ENCODE results near the gene DFFA.

The DFFA gene, protein sequence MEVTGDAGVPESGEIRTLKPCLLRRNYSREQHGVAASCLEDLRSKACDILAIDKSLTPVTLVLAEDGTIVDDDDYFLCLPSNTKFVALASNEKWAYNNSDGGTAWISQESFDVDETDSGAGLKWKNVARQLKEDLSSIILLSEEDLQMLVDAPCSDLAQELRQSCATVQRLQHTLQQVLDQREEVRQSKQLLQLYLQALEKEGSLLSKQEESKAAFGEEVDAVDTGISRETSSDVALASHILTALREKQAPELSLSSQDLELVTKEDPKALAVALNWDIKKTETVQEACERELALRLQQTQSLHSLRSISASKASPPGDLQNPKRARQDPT

DNA sequence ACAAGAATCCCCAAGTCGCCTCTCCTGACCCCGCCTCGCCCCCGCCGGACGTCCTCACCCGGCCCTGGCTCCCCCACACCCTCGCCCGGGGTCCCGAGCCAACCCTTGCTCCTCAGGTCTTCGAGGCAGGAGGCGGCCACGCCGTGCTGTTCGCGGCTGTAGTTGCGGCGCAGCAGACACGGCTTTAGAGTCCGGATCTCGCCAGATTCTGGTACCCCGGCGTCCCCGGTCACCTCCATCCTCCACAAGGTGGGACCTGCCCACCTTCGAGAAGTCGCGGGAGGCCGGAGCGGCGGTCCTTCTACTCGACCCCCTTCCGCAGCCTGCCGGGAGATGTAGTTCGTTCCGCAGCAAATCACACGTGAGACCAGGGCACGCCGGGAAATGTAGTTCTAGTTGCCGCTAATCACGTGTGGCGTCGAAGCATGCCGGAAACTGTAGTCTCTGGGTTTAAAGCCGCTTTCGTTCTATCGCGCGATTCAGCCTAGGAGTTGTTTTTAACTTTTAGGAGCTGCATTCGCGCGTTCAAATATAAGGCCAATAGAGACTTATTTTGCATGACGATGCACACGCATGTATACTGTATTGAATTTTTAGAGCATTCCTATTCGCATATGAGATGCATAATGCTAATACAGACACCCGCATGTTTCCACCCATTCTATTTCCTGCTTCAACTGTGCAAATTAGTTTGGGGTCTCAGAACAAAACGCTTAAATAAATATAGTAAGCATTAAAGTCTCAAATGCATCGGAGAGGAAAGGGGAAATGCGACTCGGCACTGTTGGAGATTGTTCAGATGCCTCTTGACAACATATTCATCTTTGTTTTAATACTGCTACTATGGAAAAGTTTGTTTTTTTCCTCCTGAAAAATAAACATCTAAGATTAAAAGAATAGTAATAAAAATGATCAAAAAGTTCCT is at the start of gene DFFA:
Gene DFFA (minus strand): TSS at position 310 of the 925 bp plus-strand sequence. CDS start 71 bp downstream, at position 239.
- DNase-seq (ENCODE audit: low read depth), result peak; percentile 97

DNA sequence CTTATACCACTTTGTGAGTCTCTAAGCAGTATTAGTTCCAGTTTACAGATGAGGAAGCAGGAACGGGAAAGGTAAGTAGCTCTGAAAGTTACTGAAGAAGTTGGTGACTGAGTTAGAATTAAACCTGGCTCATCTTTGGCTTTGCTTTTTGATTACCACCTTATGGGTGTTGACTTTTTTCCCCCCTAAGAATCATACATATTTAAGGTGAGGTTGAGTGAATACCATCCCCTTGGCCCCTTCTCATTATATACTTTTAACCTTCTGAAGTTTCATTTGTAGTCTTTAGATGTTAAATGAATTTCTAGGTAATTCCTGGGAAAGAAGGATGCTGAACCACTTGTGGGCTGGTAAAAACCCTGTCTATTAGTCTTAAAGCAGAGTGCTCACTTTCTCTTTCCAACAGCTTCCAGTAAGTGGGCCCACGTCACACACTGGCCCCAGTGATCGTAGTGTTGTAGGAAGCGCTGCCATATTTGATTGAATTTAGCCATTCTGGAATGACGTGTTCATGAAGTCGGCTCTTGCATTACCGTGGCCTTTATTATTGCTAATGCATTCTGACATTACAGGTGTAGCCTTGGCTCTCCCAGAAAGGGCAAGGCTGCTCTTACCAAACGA is 49.3 kb upstream of the DFFA start:
- no peak for DNase-seq (ENCODE audit: low read depth)

DNA sequence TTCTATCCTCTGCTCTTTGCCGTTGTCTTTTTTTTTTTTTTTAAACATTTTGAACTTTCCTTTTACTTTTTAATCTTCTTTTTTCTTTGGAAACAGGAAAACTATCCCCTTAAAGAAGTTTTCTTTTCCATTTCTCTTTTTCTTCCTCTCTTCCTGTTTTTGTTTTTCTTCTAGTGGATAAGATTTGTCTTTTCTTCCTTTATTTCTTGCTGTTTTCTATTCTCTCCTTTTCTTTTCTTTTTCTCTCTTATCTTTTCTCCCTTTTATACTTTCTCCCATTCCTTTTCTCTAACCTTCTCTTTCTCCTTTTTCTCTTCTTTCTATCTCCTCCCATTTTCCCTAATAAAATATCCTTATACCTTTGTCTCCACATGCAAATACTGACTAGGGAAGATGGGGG is 48.6 kb upstream of the DFFA start:
- DNase-seq (ENCODE audit: low read depth), result no peak

DNA sequence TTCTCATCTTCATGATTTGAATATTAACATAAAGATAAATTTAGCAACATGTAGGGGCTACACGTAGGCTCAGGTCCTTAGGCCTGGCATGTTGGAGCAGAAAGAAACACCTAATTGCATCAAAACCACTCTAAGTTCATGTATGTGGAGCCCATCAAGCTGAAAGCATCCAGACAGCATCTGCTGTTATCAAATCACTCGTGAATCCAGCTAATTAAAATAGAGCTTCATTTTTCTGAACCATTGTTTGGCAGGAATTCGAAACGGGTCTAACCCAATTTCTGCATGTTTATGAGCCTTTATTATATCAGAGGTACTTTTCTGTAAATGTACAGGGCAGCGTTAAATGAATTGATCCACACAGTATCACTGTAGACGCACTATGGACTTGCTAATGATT is 48.2 kb upstream of the DFFA start:
- DNase-seq (ENCODE audit: low read depth), result no peak

DNA sequence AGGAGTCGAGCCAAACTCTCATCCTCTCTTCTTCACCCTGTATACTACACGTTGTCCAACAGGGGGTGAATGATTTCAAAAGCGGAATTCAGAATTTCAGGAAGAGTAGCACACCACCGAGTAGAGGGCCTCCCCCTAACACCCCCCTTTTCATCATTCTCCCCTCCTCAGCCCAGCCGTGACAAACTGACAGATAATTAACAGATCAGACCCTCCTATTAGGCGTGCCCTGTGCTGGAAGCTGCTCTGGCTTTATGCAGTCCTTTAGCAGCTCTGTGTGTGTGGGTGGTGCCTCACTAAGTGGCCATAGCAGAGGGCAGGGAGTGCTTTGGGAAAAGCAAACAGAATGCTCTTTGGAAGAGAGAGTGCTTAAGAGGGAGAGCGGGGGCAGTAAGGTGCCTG is 46.7 kb upstream of the DFFA start:
- DNase-seq (ENCODE audit: low read depth), result no peak

DNA sequence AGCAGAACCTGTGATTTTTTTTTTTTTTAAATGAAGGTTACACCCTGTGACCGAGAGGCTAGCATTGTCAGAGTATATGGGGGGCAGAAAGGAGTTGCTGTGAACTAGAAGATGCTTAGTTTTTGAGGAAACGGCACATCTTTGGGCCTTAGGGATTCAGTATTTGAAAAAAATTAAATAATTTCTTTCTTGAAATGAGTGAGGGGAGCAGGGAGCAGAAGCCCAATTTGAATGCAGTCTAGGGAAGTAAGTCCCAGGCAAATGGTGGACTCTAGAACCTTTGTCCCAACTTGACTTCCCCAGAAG is 45.3 kb upstream of the DFFA start:
- no peak for DNase-seq (ENCODE audit: low read depth)

DNA sequence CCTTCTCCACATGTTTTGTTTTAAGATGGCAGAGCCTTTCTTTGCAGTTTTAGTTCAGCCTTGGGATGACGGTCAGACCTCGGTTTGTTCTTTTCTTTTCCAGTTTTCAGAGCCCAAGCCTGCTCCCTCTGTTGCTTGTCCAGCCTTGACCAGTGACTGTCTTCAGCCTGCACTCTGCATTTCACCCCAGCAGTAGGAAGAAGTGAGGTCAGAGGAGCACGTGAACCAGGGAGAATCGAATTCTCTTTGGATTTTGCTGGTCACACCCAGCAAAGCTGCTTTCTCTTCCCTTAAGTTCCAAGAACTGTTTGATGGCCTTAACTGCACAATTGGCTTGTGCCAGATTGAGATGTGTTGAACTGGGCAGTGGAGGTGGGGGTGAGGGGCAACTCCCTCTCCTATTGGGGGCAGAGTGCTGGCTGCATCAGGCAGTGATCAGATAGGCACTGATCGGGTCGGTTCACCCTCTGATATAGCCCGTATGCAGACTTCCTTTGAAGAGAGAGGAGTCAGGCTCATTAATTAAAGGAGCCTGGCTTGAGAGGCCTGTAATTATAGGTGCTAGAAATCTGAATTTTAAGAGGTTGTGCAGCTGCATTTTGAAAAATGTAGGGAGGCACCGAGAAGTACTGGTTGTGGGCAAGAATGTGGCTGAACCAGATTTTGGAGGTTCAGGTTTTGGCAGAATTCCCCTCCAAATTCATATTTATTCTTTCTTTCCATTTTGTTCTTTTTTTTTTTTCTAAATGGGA is 44.8 kb upstream of the DFFA start:
- DNase-seq (ENCODE audit: low read depth), result no peak

DNA sequence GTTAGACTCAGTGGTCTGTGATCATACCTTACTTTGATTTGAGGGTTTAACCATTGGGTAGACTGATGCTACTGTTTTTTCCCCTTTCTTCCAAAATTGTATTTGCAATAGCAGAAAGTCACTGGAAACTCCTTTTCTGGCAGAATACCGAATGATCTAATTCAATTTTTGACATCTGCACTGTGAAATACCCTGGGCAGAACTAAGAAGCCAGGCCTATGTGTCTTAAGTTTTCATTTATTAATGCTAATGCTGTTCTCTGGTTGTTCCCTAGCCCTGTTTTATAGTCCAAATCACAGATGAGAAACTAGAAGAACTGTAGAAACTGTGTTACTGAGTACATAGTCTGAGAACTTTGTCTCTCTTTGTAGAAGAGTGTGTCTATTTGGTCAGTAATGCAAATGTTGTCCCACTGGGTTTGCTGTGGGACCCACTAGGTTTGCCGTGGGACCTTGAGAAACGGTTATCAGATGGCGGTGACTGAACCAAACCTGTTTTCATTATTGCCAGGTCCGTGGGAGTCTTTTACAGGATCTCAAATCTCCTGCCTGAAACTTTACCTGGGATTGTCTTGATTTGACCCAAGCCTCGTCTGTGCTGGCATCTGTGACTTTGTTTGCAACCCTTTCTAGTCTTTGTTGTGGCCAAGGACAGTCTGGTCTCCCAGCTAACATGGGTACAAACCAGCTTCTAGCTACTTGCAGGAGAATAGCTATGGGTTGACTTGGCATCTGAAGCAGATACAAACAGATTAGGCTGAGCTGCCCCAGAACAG is 43.8 kb upstream of the DFFA start:
- DNase-seq (ENCODE audit: low read depth), result no peak

DNA sequence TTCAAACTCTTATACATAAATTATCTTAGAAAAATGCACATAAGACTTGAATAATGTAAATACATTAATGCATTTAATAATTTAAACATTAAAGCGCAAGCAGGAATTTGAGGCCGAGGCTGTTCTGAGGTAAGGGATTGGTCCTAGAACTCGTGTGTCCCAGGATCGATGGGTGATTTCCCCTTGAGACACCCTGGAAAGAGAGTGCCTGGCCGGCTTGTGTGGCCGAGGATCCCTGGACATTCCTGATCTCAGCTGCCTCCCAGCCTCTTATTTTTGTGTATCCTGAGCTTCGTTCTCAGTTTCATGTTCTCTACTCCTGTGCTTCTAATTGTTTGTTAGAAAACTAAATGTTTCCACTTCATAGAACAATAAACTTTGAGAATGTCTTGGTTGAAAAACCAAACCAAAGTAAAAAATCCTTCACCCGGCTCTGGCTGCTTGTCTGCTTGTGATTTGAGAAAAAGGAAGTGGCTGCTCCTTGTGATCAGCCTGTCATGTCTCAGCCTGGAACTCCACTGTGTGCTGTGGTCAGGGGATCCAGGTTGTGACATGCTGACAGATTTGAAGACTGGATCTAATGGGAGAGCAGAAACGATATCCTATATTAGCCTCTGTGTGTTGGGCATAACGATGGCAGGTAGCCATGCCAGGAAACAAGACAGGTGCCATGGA is 43.1 kb upstream of the DFFA start:
- DNase-seq (ENCODE audit: low read depth), result no peak

DNA sequence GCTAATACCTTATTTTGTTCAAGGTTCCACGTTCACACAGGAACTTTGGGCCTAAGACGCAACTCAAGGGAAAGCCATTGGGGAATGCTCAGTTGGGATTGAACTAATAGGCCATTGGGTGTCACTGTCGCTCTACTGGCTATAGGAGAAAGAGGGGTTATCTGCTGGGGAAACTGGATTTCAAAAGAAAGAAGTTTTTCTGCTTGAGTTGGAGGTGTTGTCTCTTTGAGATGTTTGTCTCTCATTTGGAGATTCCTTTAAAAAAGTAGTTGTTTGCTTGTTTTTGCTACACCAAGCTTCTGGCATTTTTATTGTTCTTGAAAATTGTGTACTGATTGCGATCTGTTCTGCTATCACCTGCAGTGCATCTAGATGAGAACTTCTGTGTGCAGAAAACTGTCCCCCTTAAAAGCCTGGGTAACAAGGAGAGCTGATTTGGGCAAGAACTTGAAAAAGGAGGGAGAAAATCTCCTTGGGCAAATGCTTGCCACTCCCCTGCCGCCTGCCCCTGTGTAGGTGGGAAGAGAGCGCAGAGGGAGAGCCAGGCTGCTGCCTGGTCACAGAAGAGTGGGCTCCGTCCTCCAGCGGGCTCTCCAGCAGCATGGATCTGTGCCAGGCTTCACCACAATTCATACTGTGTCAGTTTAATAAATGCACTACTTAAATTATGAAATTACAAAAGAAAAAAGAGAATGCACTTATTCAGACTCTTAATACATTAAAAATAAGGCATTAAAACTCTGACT is 42.3 kb upstream of the DFFA start:
- peak; percentile 62 for DNase-seq (ENCODE audit: low read depth)

DNA sequence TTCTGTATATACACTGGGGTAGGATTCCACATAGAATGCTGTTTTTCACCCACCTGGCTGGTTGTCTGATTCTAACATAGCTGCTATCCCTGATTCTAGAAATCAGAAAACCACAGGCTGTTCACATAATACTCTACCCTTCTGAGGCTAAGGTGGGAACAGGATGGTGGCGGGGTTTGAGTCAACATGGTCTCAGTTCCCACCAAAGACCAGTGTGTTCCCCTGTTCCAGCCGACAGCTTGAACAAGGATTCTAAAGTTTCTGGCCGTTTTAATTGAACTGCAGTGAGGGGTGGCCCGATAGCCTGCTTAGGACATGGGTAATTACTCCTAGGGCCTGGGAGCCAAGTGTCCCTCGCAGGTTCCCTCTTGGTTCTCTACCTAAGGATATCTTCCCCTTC is 40.9 kb upstream of the DFFA start:
- DNase-seq (ENCODE audit: low read depth), result no peak

DNA sequence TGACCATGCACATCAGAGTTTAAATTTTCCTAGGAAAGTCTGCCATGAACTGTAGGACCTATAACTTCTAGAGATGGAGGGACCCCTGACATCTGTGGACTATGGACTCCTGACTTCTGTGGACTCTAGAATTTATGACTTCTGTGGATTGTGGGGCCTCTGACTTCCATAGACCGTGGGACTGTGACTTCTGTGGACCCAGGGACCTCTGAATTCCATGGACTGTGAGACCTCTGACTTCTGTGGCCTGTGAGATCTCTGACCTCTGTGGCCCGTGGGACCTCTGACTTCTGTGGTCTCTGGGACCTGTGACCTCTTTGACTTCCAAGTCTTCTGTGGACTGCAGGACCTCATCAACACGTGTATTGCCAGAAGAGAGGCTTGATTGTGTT is 39.2 kb upstream of the DFFA start:
- DNase-seq (ENCODE audit: low read depth), result no peak

DNA sequence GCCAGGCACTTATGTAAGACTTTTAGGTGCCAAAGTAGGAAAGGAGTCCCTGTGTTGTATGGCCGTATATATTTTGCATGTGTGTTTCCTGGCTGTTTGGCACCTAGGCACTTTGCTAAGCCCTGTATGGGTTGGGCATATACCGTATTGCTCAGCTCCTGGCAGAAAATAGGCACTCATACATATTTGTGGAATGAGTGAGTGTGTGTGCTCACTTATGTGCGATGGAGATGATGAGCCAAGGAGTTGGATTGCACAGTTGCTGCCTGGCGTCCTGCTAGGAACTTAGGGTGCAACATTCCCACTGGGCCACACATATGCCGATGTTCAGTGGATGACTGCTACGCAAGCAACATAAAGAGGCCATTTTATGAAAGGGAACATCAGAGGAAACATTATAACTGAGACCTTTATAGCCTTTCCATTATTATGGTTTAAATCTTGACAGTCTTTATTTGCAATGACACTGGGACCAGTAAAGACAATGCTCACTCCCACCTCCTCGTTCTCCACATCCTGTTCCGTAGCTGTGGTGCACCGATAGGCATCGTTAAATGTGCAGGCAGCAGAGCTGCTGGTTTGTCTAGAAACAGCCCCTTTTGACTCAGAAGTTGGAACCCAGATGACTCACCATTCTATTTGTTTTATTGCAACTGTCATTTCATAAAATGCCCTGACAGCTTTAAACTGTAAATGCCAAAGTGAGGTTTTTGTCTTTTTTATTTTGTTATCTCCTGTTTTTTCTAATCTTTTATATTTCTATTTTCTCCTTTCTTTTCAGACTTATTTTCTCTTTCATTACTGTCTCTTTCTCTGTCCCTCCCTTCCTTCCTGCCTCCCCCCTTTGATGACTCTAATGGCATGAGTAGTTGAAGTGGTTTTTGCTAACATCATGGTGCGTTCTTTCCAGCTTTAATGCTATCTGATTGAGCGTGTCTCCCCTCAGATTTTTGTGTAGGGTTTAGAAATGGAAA is 38.5 kb upstream of the DFFA start:
- DNase-seq (ENCODE audit: low read depth), result peak; percentile 93

DNA sequence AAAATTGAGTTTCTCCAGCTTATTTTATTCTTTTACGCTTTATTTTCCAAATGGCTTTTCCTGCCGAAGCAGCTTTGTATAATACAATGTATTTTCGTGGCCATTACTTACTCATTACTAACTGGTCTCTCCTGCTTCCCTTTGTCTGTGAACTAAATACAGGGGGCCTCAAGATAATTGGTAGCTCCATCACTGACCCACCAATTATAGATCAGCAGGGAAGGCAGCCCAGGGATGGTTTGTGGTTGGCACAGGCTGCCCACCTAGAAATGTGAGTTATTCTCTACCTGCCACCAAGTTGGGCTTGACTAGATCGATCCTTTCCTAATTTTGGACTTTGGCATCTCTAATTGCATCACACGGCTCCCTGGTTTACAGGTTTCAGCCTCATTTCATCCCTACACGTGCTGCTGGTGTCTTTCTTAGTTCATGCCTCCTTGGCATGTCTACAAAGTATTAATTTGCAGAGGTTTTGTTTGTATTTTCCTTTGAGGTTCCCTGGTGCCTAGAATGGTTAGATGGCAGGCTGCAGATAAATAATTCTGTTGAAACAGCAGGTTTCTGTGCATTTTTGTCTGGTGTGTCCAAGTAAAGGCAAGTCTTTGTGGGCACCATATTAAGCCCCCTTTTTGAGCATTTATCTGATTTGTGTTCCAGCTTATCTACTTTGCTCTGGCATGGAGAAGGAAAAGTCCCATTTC is 37.6 kb upstream of the DFFA start:
- DNase-seq (ENCODE audit: low read depth), result no peak

DNA sequence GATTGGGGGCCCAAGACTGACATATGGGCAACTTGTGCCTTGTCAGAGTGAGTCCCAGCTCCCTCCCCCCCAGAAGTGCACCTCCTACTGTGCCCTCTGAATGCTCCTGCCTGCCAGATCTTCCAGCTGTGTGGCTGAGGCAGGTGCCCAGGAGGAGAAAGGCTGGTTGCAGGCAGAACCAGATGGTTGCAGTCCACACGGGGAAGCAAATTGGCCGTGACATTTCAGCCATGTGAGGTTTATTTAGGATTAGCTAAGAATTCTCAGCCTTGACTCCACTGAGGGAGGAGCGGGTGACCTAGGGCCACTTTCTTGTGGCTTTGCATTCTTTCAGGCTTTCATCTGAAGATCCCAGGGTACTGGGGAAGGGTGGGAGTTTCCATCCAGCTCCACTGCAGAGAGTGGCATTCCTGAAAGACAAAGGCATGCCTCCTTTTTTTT is 36.2 kb upstream of the DFFA start:
- peak; percentile 66 for DNase-seq (ENCODE audit: low read depth)

DNA sequence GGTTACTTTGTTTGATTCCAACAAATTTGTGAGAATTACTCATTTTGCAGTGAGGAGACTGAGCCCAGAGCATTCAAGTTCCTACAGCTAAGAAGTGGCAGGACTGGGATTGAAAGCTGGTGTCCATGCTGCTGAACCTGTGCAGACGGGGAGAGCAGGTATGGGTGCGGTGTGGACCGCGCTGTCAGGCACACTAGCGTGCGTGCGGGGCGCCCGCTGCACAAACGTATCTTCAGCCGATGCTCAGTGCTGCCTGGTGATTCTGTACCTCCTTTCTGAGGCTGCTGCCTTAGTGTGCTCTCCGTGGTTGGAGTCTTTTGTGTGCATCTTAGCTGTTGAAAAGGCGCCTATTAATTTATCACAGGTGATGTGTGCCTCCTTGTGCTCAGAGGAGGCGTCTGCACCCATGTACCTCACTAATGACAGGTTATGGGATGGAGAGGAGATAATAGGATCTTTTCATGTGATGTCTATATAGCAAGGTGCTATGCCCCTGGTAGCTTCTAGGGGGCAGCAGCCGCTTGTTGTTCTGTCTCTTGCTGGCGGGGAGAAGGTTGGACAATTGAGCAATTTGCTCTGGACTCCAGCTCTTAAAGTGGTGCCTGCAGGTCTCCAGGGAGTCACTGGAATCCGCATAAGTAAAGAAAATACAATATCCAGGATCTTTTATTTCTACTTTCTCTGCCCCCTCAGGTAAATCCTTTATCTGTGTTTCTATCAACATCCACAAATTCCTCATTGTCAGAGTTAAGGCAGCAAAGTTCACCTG is 35.0 kb upstream of the DFFA start:
- DNase-seq (ENCODE audit: low read depth), result peak; percentile 81

DNA sequence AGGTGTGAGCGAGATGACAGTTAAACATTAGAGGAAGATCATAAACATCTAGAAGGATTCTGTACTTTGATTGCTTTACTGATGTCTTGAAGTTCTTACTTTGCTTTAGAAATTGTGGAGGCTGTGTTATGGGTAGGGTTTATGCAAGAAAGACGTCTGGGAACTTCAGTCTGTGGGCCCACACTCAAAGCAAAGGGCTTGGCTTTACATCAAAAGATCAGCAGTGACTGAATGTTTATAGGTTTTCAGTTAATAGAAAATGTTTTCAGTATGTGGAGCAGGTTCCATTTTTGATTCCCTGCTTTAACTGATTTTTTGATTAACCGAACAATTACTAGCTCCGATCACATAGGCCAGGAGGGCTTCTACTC is 34.3 kb upstream of the DFFA start:
- no peak for DNase-seq (ENCODE audit: low read depth)

Data from EH (cell line).